ENCODE data around the gene DPP3. TPM values are rescaled to one million over a fixed set of nuclear protein-coding genes. Genes with fewer than 3 reads are reported as not detected.

Gene DPP3
- total RNA-seq, 1 donor from 2014 or later = 13.6 TPM

DNA sequence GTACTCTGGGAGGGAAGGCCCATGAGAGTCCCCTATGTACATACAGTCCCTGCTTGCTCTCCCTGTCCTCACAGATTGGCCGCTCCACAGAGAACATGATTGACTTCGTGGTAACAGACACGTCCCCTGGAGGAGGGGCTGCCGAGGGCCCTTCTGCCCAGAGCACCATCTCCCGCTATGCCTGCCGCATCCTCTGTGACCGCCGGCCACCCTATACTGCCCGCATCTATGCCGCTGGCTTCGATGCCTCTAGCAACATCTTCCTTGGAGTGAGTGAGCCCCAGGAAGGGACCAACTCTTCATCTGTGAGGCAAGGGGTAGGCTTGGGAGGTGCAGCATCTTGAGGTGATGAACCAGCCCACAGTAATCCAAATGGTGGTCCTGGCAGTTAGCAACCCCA is 7.1 kb upstream of the DPP3 start:
- intact Hi-C loops (cut with micrococcal nuclease) = no loop called here
- Histone ChIP-seq H3K9me3 (replicated peaks) (no peaks in the 10 kb centered on the region), H3K4me1 (peaks cover 3% of the 10 kb centered on the region), H3K27me3 (ENCODE audit: low read depth) (no peaks in the 10 kb centered on the region), H3K27ac (replicated peaks) (no peak overlapping the region), H3K36me3 (peaks cover 45% of the 10 kb centered on the region), H3K4me3 (no peak overlapping the region)
- DNase-seq = no peak
- TF ChIP-seq, protein P1, sequence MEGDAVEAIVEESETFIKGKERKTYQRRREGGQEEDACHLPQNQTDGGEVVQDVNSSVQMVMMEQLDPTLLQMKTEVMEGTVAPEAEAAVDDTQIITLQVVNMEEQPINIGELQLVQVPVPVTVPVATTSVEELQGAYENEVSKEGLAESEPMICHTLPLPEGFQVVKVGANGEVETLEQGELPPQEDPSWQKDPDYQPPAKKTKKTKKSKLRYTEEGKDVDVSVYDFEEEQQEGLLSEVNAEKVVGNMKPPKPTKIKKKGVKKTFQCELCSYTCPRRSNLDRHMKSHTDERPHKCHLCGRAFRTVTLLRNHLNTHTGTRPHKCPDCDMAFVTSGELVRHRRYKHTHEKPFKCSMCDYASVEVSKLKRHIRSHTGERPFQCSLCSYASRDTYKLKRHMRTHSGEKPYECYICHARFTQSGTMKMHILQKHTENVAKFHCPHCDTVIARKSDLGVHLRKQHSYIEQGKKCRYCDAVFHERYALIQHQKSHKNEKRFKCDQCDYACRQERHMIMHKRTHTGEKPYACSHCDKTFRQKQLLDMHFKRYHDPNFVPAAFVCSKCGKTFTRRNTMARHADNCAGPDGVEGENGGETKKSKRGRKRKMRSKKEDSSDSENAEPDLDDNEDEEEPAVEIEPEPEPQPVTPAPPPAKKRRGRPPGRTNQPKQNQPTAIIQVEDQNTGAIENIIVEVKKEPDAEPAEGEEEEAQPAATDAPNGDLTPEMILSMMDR (IDR thresholded peaks at IDR 0.05; ENCODE audit: borderline replicate concordance) = no peak

DNA sequence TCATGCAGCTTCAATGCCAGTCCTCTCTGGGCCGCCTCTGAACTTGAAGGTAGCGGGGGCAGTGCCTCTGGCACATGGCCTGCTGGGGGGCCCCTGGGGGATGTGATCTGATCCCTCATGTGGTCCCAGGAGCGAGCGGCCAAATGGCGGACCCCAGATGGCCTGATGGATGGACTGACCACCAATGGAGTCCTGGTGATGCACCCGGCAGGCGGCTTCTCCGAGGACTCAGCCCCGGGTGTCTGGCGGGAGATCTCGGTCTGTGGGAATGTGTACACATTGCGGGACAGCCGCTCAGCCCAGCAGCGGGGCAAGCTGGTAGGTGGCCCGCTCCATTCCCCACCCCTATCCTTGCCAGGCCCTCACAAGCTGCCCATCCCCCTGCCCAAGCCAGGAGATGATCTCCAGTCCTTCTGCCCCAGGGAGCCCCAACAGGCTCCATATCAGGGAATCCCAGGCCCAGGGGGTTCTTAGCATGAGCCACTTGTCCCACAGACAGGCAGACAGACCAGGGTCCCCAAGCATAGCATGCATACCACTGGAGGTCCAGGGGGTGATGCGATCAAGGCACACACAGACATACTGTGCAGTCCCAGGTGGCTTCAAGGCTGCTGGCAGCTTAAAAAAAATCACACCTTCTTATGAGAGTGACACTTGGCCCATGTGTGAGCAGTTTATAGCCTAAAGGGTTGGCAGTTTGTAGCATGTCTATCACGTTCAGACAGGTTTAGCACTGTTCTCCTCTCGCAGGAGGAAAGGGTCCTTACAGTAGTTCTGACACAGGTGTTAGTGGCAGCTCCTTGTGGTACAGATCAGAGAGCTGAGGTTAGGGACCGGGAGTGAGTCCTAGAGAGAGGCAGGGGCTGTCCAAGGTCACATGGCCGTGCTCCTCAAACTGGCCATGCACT is 6.4 kb upstream of the DPP3 start:
- intact Hi-C loops (cut with micrococcal nuclease) = no loop called here
- TF ChIP-seq, protein P1 (IDR thresholded peaks at IDR 0.05; ENCODE audit: borderline replicate concordance) = no peak
- H3K4me3 ChIP-seq = no peak overlapping the region
- no peaks in the 10 kb centered on the region for H3K9me3 ChIP-seq (replicated peaks)
- peaks cover 8% of the 10 kb centered on the region for H3K4me1 ChIP-seq
- H3K27ac ChIP-seq (replicated peaks) = no peak overlapping the region
- peaks cover 45% of the 10 kb centered on the region for H3K36me3 ChIP-seq
- DNase-seq = no peak
- H3K27me3 ChIP-seq (ENCODE audit: low read depth) = no peaks in the 10 kb centered on the region

DNA sequence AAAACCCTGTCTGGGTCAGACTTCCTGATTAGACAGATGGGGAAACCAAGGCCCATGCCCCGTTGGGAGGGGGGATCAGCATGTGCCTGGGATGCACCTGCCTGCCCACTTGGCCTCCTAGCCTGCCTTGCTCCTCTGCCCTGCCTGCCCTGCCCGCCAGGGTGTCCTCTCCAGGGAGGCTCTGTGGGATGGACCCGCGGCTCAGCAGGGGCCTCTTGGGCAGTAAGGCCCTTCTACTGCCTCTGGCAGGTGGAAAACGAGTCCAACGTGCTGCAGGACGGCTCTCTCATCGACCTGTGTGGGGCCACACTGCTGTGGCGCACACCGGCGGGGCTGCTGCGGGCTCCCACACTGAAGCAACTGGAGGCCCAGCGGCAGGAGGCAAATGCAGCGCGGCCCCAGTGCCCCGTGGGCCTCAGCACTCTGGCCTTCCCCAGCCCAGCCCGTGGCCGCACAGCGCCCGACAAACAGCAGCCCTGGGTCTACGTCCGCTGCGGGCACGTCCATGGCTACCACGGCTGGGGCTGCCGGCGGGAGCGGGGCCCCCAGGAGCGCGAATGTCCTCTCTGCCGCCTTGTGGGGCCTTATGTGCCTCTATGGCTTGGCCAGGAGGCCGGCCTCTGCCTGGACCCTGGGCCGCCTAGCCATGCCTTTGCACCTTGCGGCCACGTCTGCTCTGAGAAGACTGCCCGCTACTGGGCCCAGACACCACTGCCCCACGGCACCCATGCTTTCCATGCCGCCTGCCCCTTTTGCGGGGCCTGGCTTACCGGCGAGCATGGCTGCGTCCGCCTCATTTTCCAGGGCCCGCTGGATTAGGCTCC is 4.7 kb upstream of the DPP3 start:
- Histone ChIP-seq H3K4me1 (peaks cover 19% of the 10 kb centered on the region), H3K27me3 (ENCODE audit: low read depth) (no peaks in the 10 kb centered on the region), H3K36me3 (peaks cover 45% of the 10 kb centered on the region), H3K4me3 (no peak overlapping the region), H3K9me3 (replicated peaks) (no peaks in the 10 kb centered on the region), H3K27ac (replicated peaks) (no peak overlapping the region)
- no peak for DNase-seq
- TF ChIP-seq, protein P1 (IDR thresholded peaks at IDR 0.05; ENCODE audit: borderline replicate concordance) = no peak
- intact Hi-C loops (cut with micrococcal nuclease) = no loop called here

DNA sequence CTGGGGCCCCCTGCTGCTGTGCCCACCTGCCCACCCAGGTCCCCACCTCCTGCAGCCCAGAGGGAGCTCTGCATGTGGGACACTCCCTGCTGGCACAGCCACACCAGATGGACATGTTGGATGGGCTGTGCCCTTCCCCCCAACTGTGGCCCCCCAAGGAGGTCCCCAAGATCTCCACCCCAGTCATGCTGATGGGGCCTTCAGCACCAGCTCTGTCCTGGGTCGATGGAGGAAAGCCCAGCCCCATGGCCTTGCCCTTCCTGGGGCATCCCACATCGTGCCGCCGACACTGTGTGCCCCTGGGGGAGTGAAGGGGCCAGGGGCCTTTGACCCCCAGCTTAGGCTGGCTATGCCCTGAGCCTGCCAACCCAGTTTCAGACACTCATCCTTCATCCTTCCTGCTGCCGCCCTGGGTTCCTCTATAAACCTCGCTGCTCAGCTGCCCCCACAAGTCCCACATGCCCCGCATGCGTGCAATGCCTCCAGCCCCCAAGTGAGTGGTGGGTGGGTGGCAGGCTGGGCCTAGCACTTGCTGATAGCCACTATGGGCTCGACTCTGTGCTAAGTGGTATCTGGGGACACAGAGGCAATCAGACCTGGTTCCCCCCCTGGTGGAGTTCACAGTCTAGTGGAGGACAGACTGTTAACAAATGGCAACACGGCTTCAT is 3.9 kb upstream of the DPP3 start:
- H3K27me3 ChIP-seq (ENCODE audit: low read depth) = no peaks in the 10 kb centered on the region
- TF ChIP-seq, protein P1 (IDR thresholded peaks at IDR 0.05; ENCODE audit: borderline replicate concordance) = no peak
- no peak overlapping the region for H3K4me3 ChIP-seq
- no peak overlapping the region for H3K27ac ChIP-seq (replicated peaks)
- intact Hi-C loops (cut with micrococcal nuclease) = no loop called here
- H3K36me3 ChIP-seq = peaks cover 40% of the 10 kb centered on the region
- peaks cover 25% of the 10 kb centered on the region for H3K4me1 ChIP-seq
- H3K9me3 ChIP-seq (replicated peaks) = no peaks in the 10 kb centered on the region
- no peak for DNase-seq

DNA sequence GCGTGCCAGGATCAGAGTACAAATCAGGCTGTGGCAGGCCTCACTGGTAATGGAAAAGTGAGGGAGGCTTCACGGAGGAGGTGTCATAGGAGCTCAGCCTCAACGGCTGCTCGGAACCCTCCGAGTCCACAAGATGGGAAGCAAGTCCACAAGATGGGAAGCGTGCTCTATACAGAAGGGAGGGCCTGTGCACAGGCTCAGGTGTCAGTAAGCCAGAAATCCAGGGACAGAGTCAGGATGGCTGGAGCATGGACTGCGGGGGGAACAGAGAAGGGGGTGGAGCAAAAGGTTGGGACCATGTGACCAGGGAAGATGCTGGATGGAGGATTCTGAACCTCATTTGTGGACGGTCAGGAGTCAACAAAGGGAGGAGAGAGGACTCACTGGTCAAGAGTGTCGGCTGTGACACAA is 3.4 kb upstream of the DPP3 start:
- intact Hi-C loops (cut with micrococcal nuclease) = no loop called here
- H3K4me3 ChIP-seq = no peak overlapping the region
- TF ChIP-seq, protein P1 (IDR thresholded peaks at IDR 0.05; ENCODE audit: borderline replicate concordance) = no peak
- H3K27me3 ChIP-seq (ENCODE audit: low read depth) = no peaks in the 10 kb centered on the region
- peaks cover 25% of the 10 kb centered on the region for H3K4me1 ChIP-seq
- H3K9me3 ChIP-seq (replicated peaks) = no peaks in the 10 kb centered on the region
- H3K27ac ChIP-seq (replicated peaks) = no peak overlapping the region
- DNase-seq = no peak
- H3K36me3 ChIP-seq = peaks cover 40% of the 10 kb centered on the region

Measured in left ventricle myocardium inferior (tissue), 1 donor.